Stimulated activated CD4-positive, alpha-beta T cell treated with anti-CD3 and anti-CD28 coated beads, TNF-alpha, amount 100 ng/mL, for 48 hours (primary cell): Measurements from ENCODE around the gene TMEM131.
"Not testable (repeated sequence)": the region's sequence is repeated elsewhere in the genome, so short reads cannot be mapped to it uniquely, and the experiment has no call there.

Experiments used
- DNase-seq, 3 donors: peaks; one replicate each; pipeline ENCODE4 v3.0.0-alpha.2; 2020; ENCODE audit warnings: low read depth in 3 of 3

The TMEM131 gene

GRCh38 chr2:97911922-97912575 is 83.7 kb downstream of the TMEM131 start:
- DNase-seq, result no peak

GRCh38 chr2:97911206-97911921 is 84.4 kb downstream of the TMEM131 start:
- no peak for DNase-seq

- no peak for DNase-seq
Observed at GRCh38 chr2:97910403-97911205, 85.1 kb downstream of the TMEM131 start.

- no peak for DNase-seq
Observed at GRCh38 chr2:97908208-97908676, 87.5 kb downstream of the TMEM131 start.

GRCh38 chr2:97907369-97908100 is 88.2 kb downstream of the TMEM131 start:
- DNase-seq, result no peak

- no peak for DNase-seq
Observed at GRCh38 chr2:97906307-97906706, 89.4 kb downstream of the TMEM131 start.

GRCh38 chr2:97905294-97905693 is 90.5 kb downstream of the TMEM131 start:
- DNase-seq, result no peak

GRCh38 chr2:97901862-97902261 is 93.9 kb downstream of the TMEM131 start:
- no peak for DNase-seq

- no peak for DNase-seq
Observed at GRCh38 chr2:97900806-97901205, 94.9 kb downstream of the TMEM131 start.

GRCh38 chr2:97893042-97893441 is 102.7 kb downstream of the TMEM131 start:
- not testable (repeated sequence) for DNase-seq

GRCh38 chr2:97891611-97892010 is 104.1 kb downstream of the TMEM131 start:
- no peak for DNase-seq

GRCh38 chr2:97889156-97889555 is 106.6 kb downstream of the TMEM131 start:
- DNase-seq, result no peak

GRCh38 chr2:97885841-97886240 is 109.9 kb downstream of the TMEM131 start:
- no peak for DNase-seq

GRCh38 chr2:97880334-97880733 is 115.4 kb downstream of the TMEM131 start:
- DNase-seq, result no peak

- DNase-seq, result no peak
Observed at GRCh38 chr2:97878865-97879264, 116.9 kb downstream of the TMEM131 start.

- DNase-seq, result not testable (repeated sequence)
Observed at GRCh38 chr2:97878317-97878716, 117.4 kb downstream of the TMEM131 start.

- DNase-seq, result no peak
Observed at GRCh38 chr2:97871096-97871780, 124.5 kb downstream of the TMEM131 start.

- peak; percentile 10 to 39 (median 23) for DNase-seq
Observed at GRCh38 chr2:97870396-97870843, 125.3 kb downstream of the TMEM131 start.

- no peak for DNase-seq
Observed at GRCh38 chr2:97869722-97870346, 125.9 kb downstream of the TMEM131 start.

- DNase-seq, result no peak
Observed at GRCh38 chr2:97868986-97869721, 126.6 kb downstream of the TMEM131 start.
